ENCODE measurements around the gene TDRKH.
"Not testable (repeated sequence)": the region's sequence is repeated elsewhere in the genome, so short reads cannot be mapped to it uniquely, and the experiment has no call there.

Gene TDRKH

GRCh38 chr1:151763990-151764389, 26.3 kb downstream of the TDRKH start:
- no peak for DNase-seq (ENCODE audit: low read depth, low spot score)

- DNase-seq (ENCODE audit: low read depth, low spot score), result peak; percentile 86
These were observed 27.1 kb downstream of the TDRKH start, which contains the start of gene MRPL9 for GRCh38 chr1:151762941-151763921. MRPL9 (minus strand) TSS chr1:151763496; CDS start chr1:151763479, 17 bp downstream.

DNA sequence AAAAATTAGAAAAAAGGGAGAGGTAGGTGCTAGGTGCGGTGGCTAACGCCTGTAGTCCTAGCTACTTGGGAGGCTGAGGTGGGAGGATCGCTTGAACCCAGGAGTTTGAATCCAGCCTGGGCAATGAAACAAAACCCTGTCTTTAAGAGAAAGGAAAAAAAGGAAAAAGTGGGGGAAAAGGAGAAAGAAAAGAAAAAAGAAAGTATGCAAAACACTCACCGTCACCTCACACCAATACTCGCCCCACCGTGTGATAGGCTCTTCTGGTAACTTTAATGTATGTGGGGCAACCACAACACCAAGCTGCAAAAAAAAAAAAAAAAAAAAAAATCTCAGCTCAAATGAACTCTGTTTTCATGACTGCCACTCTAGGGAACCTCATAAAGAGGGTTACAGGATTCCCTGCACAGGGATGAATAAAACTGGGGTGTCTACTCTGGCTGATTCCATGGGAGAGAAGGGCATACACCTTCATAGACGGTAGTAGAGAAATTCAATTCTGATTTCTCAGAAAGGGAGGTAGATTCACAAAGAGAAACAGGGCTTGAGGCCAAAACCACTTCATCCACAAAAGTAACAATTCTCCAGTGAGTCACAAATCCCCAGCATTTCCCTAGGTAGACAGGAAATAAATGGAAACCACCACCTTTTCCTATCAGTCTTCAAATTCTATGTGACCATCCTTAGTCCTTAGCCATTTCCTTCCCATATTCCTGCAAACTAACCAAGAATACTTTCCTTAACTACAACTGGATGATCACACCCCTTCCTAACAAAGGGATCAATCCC, 29.5 kb downstream of the TDRKH start:
- DNase-seq (ENCODE audit: low read depth, low spot score), result no peak

GRCh38 chr1:151759241-151759640, 31.1 kb downstream of the TDRKH start:
- DNase-seq (ENCODE audit: low read depth, low spot score), result no peak

- DNase-seq (ENCODE audit: low read depth, low spot score), result no peak
These were observed 34.0 kb downstream of the TDRKH start for GRCh38 chr1:151756291-151756690.

GRCh38 chr1:151741516-151741915, 48.8 kb downstream of the TDRKH start:
- no peak for DNase-seq (ENCODE audit: low read depth, low spot score)

GRCh38 chr1:151739590-151740355, 50.5 kb downstream of the TDRKH start:
- peak; percentile 82 for DNase-seq (ENCODE audit: low read depth, low spot score)

GRCh38 chr1:151737479-151737878, 52.8 kb downstream of the TDRKH start:
- no peak for DNase-seq (ENCODE audit: low read depth, low spot score)

DNA sequence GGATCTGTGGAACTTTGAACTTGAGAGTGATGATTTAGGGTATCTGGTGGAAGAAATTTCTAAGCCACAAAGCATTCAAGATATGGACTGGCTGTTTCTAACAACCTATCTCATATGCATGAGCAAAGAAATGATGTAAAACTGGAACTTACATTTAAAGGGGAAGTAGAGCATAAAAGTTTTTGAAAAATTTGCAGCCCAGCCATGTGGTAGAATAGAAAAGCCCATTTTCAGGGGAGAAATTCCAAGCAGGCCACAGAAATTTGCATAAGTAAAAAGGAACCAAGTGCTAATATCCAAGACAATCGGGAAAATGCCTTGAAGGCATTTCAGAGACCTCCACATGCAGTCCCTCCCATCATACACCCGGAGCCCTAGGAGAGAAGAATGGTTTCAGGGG, 53.3 kb downstream of the TDRKH start:
- DNase-seq (ENCODE audit: low read depth, low spot score), result no peak

DNA sequence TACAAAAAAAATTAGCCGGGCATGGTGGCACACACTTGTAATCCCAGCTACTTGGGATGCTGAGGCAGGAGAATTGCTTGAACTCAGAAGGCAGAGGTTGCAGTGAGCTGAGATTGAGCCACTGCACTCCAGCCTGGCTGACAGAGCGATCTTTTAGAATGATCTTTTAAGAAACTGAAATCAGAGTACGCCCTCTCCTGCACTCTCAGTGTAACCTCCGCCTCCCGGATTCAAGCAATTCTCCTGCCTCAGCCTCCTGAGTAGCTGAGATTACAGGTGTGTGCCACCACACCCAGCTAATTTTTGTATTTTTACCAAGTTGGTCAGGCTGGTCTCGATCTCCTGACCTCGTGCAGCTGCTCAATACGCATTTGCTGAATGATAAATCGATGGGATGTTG, 56.3 kb downstream of the TDRKH start:
- DNase-seq (ENCODE audit: low read depth, low spot score), result not testable (repeated sequence)

DNA sequence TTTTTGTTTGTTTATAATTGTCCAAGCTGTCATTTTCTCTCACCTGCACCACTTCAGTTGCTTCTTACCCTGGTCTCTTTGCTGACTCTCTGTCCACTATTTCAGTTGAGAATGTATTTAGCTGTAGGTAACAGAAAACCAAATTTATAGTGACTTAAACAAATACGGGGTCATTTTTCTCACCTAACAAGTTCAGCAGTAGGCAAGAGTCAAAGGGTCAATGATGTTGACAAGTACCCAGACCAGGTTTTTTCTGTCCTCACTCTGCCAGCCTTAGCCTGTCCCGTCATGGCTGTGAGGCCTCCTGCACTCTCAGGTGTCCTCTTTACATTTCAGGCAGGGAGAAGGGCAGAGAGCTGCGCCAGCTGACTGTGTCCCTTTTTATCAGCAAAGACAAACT, 57.2 kb downstream of the TDRKH start:
- DNase-seq (ENCODE audit: low read depth, low spot score), result no peak

DNA sequence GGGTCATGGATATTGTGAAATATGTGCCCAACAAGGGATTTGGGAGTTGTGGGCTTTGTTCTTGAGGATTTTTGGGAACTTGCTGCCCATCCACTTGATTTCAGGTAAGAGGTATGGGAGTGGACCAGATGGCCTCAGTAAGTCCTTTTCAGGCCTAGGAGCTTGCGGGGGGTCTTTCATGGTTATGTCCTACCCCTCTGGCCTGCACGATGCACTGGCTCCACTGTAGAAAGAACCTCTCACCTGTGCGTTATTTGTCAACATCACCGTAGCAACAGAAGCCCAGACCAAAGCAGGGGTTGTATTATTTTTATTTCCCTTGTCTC, 60.4 kb downstream of the TDRKH start:
- DNase-seq (ENCODE audit: low read depth, low spot score), result no peak

DNA sequence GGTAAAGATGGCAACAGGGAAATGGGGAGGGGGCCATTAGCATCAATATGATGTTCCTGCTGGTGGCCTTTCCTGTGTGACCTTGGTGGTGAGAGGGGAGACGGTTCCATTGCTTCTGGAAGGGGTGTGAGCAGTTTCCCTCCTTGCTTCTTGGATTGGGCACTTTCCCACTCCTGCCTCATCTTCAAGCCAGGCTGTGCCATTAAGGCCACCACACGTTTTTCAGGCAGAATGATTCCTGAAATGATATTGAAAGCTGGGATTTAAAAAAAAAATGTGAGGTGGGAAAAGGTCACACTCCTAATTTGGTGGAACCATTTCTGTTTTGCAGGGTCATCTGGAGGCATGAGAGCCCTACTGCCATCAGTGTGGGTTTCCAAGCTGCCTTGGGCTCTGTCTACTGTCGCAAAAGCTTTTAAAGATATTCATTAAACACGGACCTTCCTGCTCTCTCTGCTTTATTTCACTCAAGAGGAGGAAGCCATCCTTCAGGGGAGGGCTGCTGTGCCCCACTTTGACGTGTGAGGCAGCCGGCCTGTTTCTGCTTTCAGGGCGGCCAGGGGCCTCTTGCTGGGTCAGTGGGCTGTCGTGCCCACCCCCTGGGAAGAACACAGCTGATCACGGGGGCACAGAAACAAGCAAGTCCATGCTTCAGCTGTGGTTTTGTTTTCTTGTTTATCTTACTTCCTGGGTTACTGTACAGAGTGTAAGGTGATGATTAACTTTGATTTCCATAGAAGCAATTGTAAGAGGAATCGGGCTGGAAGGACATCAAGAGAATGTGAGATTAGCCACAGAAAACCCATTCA, 60.9 kb downstream of the TDRKH start:
- DNase-seq (ENCODE audit: low read depth, low spot score), result no peak

DNA sequence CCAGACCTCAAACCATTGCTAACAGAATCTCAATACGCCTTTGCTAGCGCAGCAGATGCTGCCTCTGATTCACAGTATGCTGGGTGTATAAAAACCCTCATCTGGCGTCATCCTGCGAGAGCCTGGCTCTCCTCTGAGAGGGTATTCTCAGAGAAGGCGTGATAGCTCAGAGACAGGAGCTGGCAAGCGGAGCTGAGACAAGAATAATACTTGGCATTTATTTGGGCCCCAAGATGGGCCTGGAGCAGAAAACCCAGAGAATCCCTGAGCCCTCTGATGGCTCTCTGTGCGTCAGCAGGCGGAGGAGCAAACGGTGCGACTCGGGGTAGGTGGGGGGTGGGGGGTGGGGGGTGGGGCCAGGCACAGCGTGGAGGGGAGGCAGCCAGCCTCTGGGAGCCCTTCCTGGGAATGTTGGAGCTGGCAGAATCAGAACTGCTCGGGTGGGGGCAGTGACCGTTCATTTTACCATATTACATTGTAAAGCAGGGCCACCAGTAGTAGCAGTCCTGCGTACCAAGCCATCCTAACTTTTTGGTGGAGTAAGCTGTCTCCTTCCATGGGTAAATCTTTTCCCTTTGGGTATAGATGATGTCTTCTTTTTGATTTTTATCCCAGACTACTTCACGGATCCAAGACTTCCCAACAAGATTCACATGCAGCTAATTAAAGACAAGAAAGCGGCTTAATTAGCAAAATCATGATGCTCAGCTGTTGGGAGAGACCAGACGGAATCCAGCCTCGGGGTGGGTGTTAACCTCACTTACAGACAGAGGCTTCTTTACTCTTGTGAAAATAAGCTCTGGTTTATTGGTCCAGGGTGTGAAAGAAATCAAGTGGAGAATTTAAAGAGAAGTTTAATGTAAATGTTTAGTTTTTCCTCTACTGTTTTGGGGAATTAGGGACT, 61.9 kb downstream of the TDRKH start:
- no peak for DNase-seq (ENCODE audit: low read depth, low spot score)

DNA sequence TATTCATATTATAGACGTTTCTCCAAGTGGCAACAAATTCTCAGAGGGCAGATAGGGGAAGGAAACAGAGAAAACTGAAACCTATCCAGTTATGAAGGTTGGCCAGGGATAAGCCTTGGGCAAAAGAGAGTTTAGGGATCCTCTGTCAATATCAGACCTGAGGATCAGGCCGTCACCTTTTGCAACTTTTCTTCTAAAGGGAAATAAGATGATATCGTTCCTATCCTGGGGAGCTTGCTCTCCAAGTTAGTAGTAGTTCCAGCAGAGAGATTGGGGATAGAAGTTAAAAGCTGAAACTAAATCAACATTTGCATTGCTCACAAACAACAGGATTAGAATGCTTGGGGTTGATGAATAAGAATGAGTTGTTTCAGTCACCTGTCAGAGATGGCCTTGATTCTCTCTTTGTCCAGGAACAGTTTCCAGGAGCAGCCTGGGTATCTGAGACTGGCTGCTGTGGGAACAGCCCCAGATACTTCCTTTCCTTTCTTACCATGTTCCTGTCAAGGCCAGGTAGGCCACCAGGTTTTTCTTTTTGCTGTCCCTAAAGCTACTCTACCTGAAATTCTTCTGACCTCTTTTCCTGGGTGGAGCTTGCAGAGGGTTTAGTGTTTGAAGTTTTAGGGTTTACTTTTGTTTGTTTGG, 66.5 kb downstream of the TDRKH start:
- no peak for DNase-seq (ENCODE audit: low read depth, low spot score)
